ENCODE data around the gene WDR26.
"Not testable (repeated sequence)": the region's sequence is repeated elsewhere in the genome, so short reads cannot be mapped to it uniquely, and the experiment has no call there.

WDR26 gene

GRCh38 chr1:224433701-224434672, 610 bp downstream of the WDR26 start:
- DNase-seq: no peak

DNA sequence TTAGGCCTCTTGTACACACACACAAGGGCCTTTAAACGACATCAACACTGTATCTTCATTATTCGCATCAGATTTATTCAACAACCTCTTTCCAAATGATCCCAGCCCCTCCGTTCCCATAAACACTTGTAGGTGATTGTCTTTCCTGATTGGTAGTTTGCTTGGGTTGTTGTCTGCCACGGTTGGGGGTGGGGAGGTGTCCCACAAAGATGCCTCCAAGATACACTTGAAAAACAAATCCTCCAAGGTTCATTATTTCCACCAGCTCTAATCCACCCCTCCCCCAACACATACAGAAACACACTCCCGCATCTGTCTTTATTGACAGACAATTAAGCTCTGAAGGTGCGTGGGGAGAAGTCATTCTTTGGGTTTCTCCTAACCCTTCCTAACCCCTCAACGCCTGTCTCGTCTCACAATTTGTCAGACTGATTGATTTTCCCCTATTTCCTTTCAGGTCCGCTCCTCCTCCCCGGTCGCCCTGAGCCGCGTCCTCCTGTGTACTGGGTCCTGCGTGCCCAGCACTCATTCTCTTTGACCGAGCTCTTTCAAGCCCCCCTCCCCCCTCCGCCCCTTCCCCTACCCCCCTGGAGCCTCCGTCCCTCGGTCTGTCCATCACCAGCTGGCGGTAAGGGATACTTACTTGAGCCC, 1.4 kb downstream of the WDR26 start:
- DNase-seq: no peak

GRCh38 chr1:224432672-224433040, 1.9 kb downstream of the WDR26 start:
- DNase-seq: no peak

DNA sequence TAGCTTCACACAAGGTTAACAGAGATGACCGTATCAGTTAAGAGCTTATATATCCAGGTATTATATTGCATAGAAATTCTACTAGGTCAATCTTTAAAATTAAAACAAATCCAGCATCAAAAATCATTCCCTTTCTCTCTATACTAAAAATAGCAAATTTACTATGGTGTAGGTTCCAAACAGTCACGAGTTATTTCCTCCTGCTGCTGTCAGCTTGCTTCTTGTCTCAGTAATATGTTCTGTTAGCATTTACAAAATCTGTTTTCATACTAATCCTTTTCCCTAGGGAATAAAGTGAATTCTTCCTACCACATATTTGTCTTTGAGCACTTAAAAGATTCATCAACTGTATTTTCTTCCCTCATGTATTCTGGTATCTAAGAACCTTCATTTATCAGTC, 2.5 kb downstream of the WDR26 start:
- DNase-seq: no peak

- DNase-seq: no peak
Observed at GRCh38 chr1:224431726-224432125, 2.9 kb downstream of the WDR26 start.

DNA sequence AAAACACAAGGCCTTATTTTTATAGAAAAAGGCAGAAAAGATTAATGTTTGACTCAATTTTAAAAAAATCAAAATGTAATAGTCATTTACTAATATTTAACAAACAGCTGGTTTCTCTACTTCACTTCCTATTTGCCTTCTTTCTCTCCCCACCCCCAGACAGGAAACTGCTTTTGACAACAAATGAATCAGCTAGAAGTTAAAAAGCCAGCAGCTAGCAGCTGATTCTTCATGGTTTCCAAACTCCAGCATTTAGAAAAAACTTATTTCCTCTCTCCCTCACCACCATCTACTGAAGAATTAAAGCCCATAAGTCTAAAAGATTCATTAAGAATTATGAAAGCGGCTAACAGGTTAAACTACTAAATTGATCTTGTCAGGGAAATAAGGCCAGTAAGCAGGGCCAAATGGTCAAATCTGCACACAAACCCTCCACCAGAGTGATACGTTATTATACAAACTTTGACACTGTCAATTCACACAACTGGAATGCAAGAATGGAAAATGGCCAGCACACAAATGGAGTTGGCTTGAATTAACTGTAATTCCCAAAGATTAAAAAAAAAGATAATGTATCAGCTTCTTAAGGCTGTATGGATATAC, 4.0 kb downstream of the WDR26 start:
- peak; percentile 47 for DNase-seq

DNA sequence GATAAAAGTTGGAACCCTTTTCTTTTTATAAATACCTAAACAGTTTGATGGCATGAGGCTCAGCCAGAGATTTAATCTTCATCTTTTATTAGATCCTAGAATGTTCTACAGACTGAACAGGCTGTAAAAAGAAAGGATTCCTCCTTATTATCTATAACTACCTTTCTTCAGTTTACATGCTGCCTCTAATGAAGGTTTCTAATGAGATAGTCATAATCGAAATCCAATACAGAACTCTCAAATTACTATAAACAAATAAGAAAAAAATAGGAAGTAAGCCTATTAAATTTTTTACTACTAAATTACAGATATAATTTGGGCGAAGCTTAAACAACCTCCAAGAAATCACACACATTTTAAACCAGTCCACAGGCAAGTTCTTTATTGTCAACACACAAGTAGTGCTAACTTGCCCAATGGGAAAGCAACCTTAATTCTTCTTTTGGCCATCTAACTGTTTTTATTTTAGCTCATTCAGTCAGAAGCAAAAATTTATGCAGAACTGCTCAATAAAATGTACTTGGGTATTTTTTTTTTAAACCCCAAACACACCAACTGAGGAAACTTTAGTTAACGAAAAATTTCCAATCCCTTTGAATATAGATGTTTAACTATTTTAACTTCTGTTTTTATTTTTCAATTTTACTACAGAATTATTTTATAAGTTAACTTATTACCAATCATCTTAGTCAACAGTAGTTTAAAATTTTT, 4.8 kb downstream of the WDR26 start:
- no peak for DNase-seq

DNA sequence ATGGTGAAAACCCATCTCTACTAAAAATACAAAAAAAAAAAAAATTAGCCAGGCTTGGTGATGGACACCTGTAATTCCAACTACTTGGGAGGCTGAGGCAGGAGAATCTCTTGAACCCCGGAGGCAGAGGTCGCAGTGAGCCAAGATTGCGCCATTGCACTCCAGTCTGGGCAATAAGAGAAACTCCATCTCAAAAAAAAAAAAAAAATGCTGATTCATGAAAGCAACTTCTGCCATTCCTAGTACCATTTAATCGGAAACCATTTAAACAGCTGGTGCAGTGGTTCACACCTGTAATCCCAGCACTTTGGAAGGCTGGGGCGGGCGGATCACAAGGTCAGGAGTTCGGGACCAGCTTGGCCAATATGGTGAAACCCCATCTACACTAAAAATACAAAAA, 5.9 kb downstream of the WDR26 start:
- DNase-seq: not testable (repeated sequence)

DNA sequence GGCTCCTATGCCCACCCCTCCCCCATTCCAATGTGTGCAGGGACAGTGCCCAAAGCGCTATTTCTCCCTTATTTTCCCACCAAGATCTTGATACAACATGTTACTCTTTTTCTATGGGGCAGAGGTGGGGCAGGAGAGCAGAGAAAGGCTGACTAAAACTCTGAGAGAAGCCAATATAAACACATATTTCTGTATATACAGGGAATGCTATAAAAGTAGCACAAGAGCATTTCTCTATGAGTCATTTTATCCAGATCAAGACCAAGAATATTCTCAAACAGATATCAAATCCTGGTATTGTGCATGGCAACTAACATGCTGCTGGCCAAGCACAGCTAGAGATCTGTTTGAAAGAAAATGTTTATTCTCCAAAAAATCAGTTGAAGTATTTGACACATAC, 7.3 kb downstream of the WDR26 start:
- DNase-seq: no peak

DNA sequence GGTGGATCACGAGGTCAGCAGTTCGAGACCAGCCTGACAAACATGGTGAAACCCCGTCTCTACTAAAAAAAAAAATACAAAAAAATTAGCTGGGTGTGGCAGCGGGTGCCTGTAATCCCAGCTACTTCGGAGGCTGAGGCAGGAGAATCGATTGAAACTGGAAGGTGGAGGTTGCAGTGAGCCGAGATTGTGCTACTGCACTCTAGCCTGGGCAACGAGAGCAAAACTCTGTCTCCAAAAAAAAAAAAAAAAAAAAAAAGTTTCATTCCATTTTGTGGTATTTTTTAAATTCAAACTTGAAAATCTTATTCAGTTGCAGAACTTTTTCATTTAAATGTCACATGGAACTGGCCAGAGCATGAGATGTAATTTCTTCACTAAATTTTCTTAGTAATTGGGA, 7.7 kb downstream of the WDR26 start:
- not testable (repeated sequence) for DNase-seq

- DNase-seq: no peak
Observed at GRCh38 chr1:224425279-224425884, 9.2 kb downstream of the WDR26 start.

DNA sequence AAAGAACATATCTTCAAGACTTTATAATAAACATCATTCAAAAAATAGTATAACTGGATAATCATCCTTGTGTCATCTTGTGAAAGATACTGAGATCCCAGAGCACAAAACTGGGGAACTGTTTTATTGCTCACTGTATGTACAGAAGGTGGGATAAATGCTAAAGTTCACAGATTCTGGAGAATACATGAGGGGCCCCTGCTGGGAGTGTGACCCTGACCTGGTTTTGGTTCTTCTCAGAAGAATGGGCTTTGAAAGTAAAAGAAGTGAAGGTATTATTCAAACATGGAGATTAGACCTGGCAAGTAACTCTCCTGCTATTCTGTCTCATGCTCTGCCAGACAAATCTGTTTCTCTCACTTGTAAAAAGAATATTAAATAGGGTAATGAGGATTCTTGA, 14.5 kb downstream of the WDR26 start:
- DNase-seq: no peak

- no peak for DNase-seq
Observed at GRCh38 chr1:224411766-224412165, 22.8 kb downstream of the WDR26 start.

- no peak for DNase-seq
Observed at GRCh38 chr1:224408294-224408590, 26.4 kb downstream of the WDR26 start.

- no peak for DNase-seq
Observed at GRCh38 chr1:224407571-224408293, 26.9 kb downstream of the WDR26 start.

DNA sequence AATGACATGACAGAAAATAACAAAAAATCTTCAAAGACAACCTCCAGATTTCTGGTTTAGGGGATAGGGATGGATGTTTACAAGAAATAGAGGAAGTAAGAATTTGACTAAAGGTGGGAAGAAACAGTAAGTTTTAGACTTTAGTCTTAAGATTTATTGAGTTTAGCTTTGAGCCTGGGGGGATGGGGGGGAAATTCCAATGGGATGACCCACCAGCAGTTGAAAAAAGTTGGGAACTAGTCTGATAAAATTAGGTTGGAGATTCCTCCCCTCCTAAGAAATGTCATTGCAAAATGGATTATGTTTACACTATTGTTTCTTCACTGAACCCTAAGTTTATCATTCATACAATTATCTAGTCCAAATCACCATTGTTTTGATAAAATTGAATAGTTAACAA, 28.4 kb downstream of the WDR26 start:
- DNase-seq: no peak

GRCh38 chr1:224405604-224405970, 29.0 kb downstream of the WDR26 start:
- no peak for DNase-seq

GRCh38 chr1:224404916-224405603, 29.5 kb downstream of the WDR26 start:
- no peak for DNase-seq

GRCh38 chr1:224402472-224403036, 32.0 kb downstream of the WDR26 start:
- DNase-seq: no peak

GRCh38 chr1:224399887-224400286, 34.7 kb downstream of the WDR26 start:
- no peak for DNase-seq

DNA sequence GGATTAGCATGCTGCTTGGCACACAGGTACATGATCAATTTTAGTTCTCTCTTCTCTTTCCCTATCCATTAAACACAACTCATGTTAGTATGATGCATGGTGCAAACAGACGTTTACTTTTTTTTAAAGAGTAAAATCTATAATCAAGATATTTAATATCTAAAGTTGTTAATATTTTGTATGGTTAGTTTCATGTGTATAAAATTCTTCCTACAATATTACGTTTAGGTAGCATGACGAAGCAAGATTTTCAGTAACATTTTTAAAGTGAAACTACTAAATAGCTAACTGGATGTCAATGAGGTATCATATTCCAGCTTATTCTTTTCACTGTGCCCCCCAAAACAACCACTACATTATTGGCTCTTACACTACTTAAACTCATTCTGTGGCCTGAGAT, 41.3 kb downstream of the WDR26 start:
- no peak for DNase-seq
